OCI-LY3 (cell line): ENCODE measurements around the gene GRIK1.

Source experiments
- H2AFZ ChIP-seq: fragments of 200-600, 300-600 bp; shearing (Covaris generic); 2 replicates; pipeline ENCODE4 v1.6.0; 2014; ENCODE audit warnings: antibody characterized with exemption, low read depth, low read length
- H3K27ac ChIP-seq: fragments of 200-600, 300-600 bp; sonication (generic); 2 replicates; pipeline ENCODE4 v1.5.1; 2014; ENCODE audit warnings: mild to moderate bottlenecking, low read length, moderate library complexity, mixed read lengths
- H3K27me3 ChIP-seq: fragments of 200-600, 300-600 bp; sonication (generic); 2 replicates; pipeline ENCODE4 v1.6.1; 2014; ENCODE audit warnings: low read depth, low read length, mixed read lengths
- H3K36me3 ChIP-seq: fragments of 200-600, 300-600 bp; sonication (generic); replicated peaks from 2 replicates; pipeline ENCODE3; 2014; ENCODE audit warnings: low read depth, low read length, mixed read lengths
- H3K4me1 ChIP-seq: fragments of 300-600, 200-600 bp; sonication (generic); 2 replicates; pipeline ENCODE4 v1.6.1; 2014; ENCODE audit warnings: low read length, mixed read lengths
- H3K4me2 ChIP-seq: fragments of 200-600, 300-600 bp; sonication (generic); 2 replicates; pipeline ENCODE4 v1.6.1; 2014; ENCODE audit warnings: low read length, mixed read lengths
- H3K4me3 ChIP-seq: fragments of 300-600, 200-600 bp; sonication (generic); 2 replicates; pipeline ENCODE4 v1.5.1; 2014; ENCODE audit warnings: antibody characterized with exemption, mild to moderate bottlenecking, low read length, moderate library complexity
- H3K79me2 ChIP-seq: fragments of 300-600, 200-600 bp; shearing (Covaris generic); 2 replicates; pipeline ENCODE4 v1.6.1; 2014; ENCODE audit warnings: mild to moderate bottlenecking, low read length, mixed read lengths
- H3K9ac ChIP-seq: fragments of 300-600, 200-600 bp; shearing (Covaris generic); 2 replicates; pipeline ENCODE4 v1.6.0; 2014; ENCODE audit warnings: mild to moderate bottlenecking, low read length, moderate library complexity
- H3K9me3 ChIP-seq: fragments of 200-600, 300-600 bp; shearing (Covaris generic); 2 replicates; pipeline ENCODE4 v1.6.1; 2014; ENCODE audit warnings: low read length, mixed read lengths; ENCODE audit not compliant: insufficient read depth
- H4K20me1 ChIP-seq: fragments of 200-600, 300-600 bp; sonication (generic); 2 replicates; pipeline ENCODE4 v1.6.1; 2016; ENCODE audit warnings: low read length, mixed read lengths; ENCODE audit not compliant: insufficient read depth
- CTCF ChIP-seq: fragments of 200-600, 300-600 bp; sonication (generic); IDR thresholded peaks from 2 replicates; pipeline ENCODE4 v1.5.1; 2014; ENCODE audit warnings: antibody characterized with exemption, low read length, low read depth
- EZH2phosphoT487 ChIP-seq: fragments of 200-600 bp; shearing (Covaris generic); IDR thresholded peaks from 2 replicates; pipeline ENCODE4 v1.6.1; 2018; ENCODE audit warnings: antibody characterized with exemption, mixed run types, low read depth

Gene GRIK1

GRCh38 chr21:29849735-29850176 is 90.0 kb downstream of the GRIK1 start:
- TF ChIP-seq CTCF = peak; percentile 75
- TF ChIP-seq EZH2phosphoT487 = no peak
- H3K4me2 ChIP-seq = peak overlapping the region; percentile 22
- peak overlapping the region; percentile 49 for H2AFZ ChIP-seq
- no peaks in the 10 kb centered on the region for H4K20me1 ChIP-seq
- H3K4me1 ChIP-seq = 0 out of 2 replicates have a peak, but pooled peaks cover 6% of the 10 kb centered on the region
- no peaks in the 10 kb centered on the region for H3K9me3 ChIP-seq
- H3K9ac ChIP-seq = no peak overlapping the region
- H3K36me3 ChIP-seq = no peaks in the 10 kb centered on the region
- no peaks in the 10 kb centered on the region for H3K27me3 ChIP-seq
- H3K4me3 ChIP-seq = no peak overlapping the region
- H3K79me2 ChIP-seq = no peaks in the 10 kb centered on the region
- no peak overlapping the region for H3K27ac ChIP-seq

- Histone ChIP-seq H3K27ac (no peak overlapping the region), H3K4me3 (no peak overlapping the region), H3K79me2 (no peaks in the 10 kb centered on the region), H3K4me1 (no peaks in the 10 kb centered on the region), H3K9me3 (no peaks in the 10 kb centered on the region), H4K20me1 (no peaks in the 10 kb centered on the region), H3K36me3 (no peaks in the 10 kb centered on the region), H3K4me2 (no peak overlapping the region), H3K27me3 (no peaks in the 10 kb centered on the region), H2AFZ (no peak overlapping the region), H3K9ac (no peak overlapping the region)
- no peak for TF ChIP-seq CTCF
These were observed 96.0 kb downstream of the GRIK1 start for GRCh38 chr21:29843804-29844203.

- Histone ChIP-seq H4K20me1 (no peaks in the 10 kb centered on the region), H3K4me3 (no peak overlapping the region), H3K36me3 (no peaks in the 10 kb centered on the region), H3K27ac (no peak overlapping the region), H3K4me1 (no peaks in the 10 kb centered on the region), H3K9me3 (no peaks in the 10 kb centered on the region), H2AFZ (no peak overlapping the region), H3K4me2 (no peak overlapping the region), H3K27me3 (no peaks in the 10 kb centered on the region), H3K9ac (no peak overlapping the region), H3K79me2 (no peaks in the 10 kb centered on the region)
- TF ChIP-seq EZH2phosphoT487 (no peak), CTCF (no peak)
These were observed 105.2 kb downstream of the GRIK1 start for GRCh38 chr21:29834617-29835016.

- H3K9me3 ChIP-seq = no peaks in the 10 kb centered on the region
- no peak overlapping the region for H3K4me3 ChIP-seq
- H2AFZ ChIP-seq = no peak overlapping the region
- H3K4me2 ChIP-seq = no peak overlapping the region
- H3K27me3 ChIP-seq = no peaks in the 10 kb centered on the region
- no peak overlapping the region for H3K27ac ChIP-seq
- H3K79me2 ChIP-seq = no peaks in the 10 kb centered on the region
- no peaks in the 10 kb centered on the region for H3K4me1 ChIP-seq
- no peaks in the 10 kb centered on the region for H3K36me3 ChIP-seq
- TF ChIP-seq EZH2phosphoT487 (no peak), CTCF (no peak)
- H3K9ac ChIP-seq = no peak overlapping the region
- no peaks in the 10 kb centered on the region for H4K20me1 ChIP-seq
These were observed 107.6 kb downstream of the GRIK1 start for GRCh38 chr21:29832217-29832616.
